H1 (cell line): ENCODE results near the gene H6PD. TPM values are rescaled to one million over a fixed set of nuclear protein-coding genes. Genes with fewer than 3 reads are reported as not detected.

Experiments
- ATF2 ChIP-seq: IDR thresholded peaks from 2 replicates; pipeline ENCODE4 v1.6.1; 2012; ENCODE audit warnings: low read length, inconsistent platforms
- polyA plus RNA-seq, 7 experiments: library from polyadenylated mRNA; depleted of rRNA in 3 of 7; stranded (reverse) in 5 of 7; unstranded in 2 of 7; fragments of >200 nt in 5 of 7; fragments of 200-250 nt in 2 of 7; gene quantifications; 1 replicate in 5 of 7; 2 replicates in 1 of 7; 4 replicates in 1 of 7; pipeline versions ENCODE4 v1.2.1 to v1.2.3, GENCODE V29; 2011 to 2013; ENCODE audit warnings: missing spikeins in 2 of 7, mixed read lengths in 2 of 7
- total RNA-seq: library from RNA; stranded (reverse); fragmentation: NEBNext Ultra II Directional; extraction: Animal tissue kit (Norgen Biotek cat#: 25700); gene quantifications from 2 replicates; pipeline ENCODE4 v1.2.1, GENCODE V29; 2021

The H6PD gene
- total and polyA plus RNA-seq, 2 of the 8 experiments (the other 6 are each of a cell fraction or from before 2014, with no cell fraction given), result 3.6 to 3.8 TPM

GRCh38 chr1:9265968-9266367 is 31.4 kb downstream of the H6PD start (continued):
- no peak for TF ChIP-seq ATF2
